Natural killer cell treated with Interleukin-12 subunit alpha and Interleukin-12 subunit beta and Interleukin-15 and Interleukin-18, amount 100 ng/mL, for 72 hours (primary cell): ENCODE data around the gene SELENOF. TPM values are rescaled to one million over a fixed set of nuclear protein-coding genes. Genes with fewer than 3 reads are reported as not detected.

ENCODE experiments used
- total RNA-seq, 2 donors: library from RNA; stranded (reverse); gene quantifications; one replicate each; pipeline ENCODE4 v1.2.3, GENCODE V29; 2022

Gene SELENOF
- total RNA-seq, 2 donors from 2014 or later: 141 to 189 TPM

Other genes with a start within 250 kb of the SELENOF start
- gene SH3GLB1, start 209.6 kb downstream of the SELENOF start, total RNA-seq: 100 to 1,000 TPM in 1 of 2 donors, 10 to 100 TPM in 1; 59.3 to 107 TPM
- gene HS2ST1, start 509 bp upstream of the SELENOF start, total RNA-seq: 10 to 100 TPM; 15.1 to 24.5 TPM